ENCODE measurements around the gene ALB.

DNA sequence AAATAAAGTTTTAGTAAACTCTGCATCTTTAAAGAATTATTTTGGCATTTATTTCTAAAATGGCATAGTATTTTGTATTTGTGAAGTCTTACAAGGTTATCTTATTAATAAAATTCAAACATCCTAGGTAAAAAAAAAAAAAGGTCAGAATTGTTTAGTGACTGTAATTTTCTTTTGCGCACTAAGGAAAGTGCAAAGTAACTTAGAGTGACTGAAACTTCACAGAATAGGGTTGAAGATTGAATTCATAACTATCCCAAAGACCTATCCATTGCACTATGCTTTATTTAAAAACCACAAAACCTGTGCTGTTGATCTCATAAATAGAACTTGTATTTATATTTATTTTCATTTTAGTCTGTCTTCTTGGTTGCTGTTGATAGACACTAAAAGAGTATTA lies 370 bp downstream of the ALB start:
- TF ChIP-seq, protein P1, sequence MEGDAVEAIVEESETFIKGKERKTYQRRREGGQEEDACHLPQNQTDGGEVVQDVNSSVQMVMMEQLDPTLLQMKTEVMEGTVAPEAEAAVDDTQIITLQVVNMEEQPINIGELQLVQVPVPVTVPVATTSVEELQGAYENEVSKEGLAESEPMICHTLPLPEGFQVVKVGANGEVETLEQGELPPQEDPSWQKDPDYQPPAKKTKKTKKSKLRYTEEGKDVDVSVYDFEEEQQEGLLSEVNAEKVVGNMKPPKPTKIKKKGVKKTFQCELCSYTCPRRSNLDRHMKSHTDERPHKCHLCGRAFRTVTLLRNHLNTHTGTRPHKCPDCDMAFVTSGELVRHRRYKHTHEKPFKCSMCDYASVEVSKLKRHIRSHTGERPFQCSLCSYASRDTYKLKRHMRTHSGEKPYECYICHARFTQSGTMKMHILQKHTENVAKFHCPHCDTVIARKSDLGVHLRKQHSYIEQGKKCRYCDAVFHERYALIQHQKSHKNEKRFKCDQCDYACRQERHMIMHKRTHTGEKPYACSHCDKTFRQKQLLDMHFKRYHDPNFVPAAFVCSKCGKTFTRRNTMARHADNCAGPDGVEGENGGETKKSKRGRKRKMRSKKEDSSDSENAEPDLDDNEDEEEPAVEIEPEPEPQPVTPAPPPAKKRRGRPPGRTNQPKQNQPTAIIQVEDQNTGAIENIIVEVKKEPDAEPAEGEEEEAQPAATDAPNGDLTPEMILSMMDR (IDR thresholded peaks at IDR 0.05): no peak
- TF ChIP-seq POLR2A (IDR thresholded peaks at IDR 0.05): no peak

Measured in esophagus squamous epithelium (tissue), 4 donors.